ENCODE measurements around the gene OR5H1. TPM values are rescaled to one million over a fixed set of nuclear protein-coding genes. Genes with fewer than 3 reads are reported as not detected.
"Not testable (repeated sequence)": the region's sequence is repeated elsewhere in the genome, so short reads cannot be mapped to it uniquely, and the experiment has no call there.

Gene OR5H1
- polyA plus RNA-seq, 1 experiment: not detected

DNA sequence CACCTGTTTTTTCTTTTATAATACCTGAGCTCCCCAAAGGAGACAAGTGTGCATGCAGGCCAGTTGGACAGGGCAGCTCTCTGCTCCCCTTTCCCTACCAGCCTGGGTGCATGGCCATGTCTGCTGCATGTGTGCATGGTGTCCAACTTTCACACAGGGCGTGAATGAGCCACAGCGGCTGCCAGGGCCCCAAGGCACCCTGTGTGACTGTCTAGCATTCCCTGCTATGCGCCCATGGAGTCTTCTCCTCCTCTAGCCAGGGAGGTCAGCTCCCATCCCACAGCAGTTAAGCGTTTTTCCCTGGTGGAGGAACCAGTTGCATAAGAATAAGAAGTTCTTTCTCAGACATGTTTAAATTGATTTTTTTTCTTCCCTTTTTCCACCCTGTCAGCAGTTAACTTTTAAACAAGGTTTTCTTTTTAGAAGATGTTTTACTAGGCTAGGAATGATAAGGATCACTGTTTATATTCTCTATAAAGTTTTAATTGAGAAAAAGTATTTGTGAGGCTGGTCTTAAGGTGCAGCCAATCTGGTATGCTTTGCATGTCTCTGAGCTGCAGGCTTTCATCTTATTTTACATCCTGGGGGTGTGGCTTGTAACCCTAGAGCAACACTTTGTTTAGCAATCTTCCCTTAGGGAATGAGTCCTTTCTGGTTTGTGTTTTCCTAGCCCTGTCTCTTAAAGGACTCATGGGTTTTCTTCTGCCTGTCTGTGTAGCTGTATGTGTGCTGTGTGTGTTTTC lies 20.5 kb upstream of the OR5H1 start:
- H3K4me3 ChIP-seq (ENCODE audit: low read depth, low read length): no peak overlapping the region
- no peaks in the 10 kb centered on the region for H3K27me3 ChIP-seq (ENCODE audit: control insufficient read depth, insufficient read depth, low read length)
- DNase-seq (ENCODE audit: low read depth, low spot score): no peak
- H3K9me3 ChIP-seq (ENCODE audit: control insufficient read depth, insufficient read depth, low read length): peaks cover 8% of the 10 kb centered on the region; the same call in 1 of the 2 replicates
- POLR2A ChIA-PET: no interaction called here
- no peak overlapping the region for H3K27ac ChIP-seq (ENCODE audit: low read depth, low read length)
- TF ChIP-seq, protein P1, sequence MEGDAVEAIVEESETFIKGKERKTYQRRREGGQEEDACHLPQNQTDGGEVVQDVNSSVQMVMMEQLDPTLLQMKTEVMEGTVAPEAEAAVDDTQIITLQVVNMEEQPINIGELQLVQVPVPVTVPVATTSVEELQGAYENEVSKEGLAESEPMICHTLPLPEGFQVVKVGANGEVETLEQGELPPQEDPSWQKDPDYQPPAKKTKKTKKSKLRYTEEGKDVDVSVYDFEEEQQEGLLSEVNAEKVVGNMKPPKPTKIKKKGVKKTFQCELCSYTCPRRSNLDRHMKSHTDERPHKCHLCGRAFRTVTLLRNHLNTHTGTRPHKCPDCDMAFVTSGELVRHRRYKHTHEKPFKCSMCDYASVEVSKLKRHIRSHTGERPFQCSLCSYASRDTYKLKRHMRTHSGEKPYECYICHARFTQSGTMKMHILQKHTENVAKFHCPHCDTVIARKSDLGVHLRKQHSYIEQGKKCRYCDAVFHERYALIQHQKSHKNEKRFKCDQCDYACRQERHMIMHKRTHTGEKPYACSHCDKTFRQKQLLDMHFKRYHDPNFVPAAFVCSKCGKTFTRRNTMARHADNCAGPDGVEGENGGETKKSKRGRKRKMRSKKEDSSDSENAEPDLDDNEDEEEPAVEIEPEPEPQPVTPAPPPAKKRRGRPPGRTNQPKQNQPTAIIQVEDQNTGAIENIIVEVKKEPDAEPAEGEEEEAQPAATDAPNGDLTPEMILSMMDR (IDR thresholded peaks at IDR 0.05; ENCODE audit: low read depth, low read length): no peak
- CTCF ChIA-PET: no interaction called here

GRCh38 chr3:98110550-98110908 lies 20.0 kb upstream of the OR5H1 start:
- CTCF ChIA-PET: no interaction called here
- POLR2A ChIA-PET: no interaction called here
- no peak for DNase-seq (ENCODE audit: low read depth, low spot score)

DNA sequence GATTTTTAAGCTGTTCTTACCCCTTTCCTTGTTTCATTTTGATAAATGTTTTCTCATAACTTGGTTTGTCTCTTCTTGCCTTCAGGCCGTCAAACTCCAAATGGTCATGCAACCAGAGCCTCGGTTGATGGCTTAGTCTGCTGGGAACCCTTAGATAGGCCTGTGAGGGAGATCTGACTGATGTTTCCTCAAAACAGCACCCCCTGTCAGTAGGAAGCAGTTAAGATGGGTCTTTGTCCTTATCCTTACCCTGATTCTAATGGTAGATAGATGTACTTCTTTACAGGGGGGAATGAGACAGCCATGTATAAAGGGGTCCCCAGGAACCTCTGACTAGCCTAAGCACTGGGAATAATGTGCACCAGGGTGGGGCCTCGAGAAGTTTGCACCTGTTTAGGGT lies 16.3 kb upstream of the OR5H1 start:
- DNase-seq (ENCODE audit: low read depth, low spot score): no peak
- H3K27me3 ChIP-seq (ENCODE audit: control insufficient read depth, insufficient read depth, low read length): no peaks in the 10 kb centered on the region
- POLR2A ChIA-PET: no interaction called here
- peaks cover 8% of the 10 kb centered on the region; the same call in 1 of the 2 replicates for H3K9me3 ChIP-seq (ENCODE audit: control insufficient read depth, insufficient read depth, low read length)
- CTCF ChIA-PET: no interaction called here
- no peak overlapping the region for H3K4me3 ChIP-seq (ENCODE audit: low read depth, low read length)
- TF ChIP-seq, protein P1 (IDR thresholded peaks at IDR 0.05; ENCODE audit: low read depth, low read length): no peak
- no peak overlapping the region for H3K27ac ChIP-seq (ENCODE audit: low read depth, low read length)

More at GRCh38 chr3:98110550-98110908, 20.0 kb upstream of the OR5H1 start:
- no peak overlapping the region for H3K27ac ChIP-seq (ENCODE audit: low read depth, low read length)
- H3K4me3 ChIP-seq (ENCODE audit: low read depth, low read length): no peak overlapping the region
- TF ChIP-seq, protein P1 (IDR thresholded peaks at IDR 0.05; ENCODE audit: low read depth, low read length): no peak
- H3K27me3 ChIP-seq (ENCODE audit: control insufficient read depth, insufficient read depth, low read length): no peaks in the 10 kb centered on the region
- peaks cover 8% of the 10 kb centered on the region; the same call in 1 of the 2 replicates for H3K9me3 ChIP-seq (ENCODE audit: control insufficient read depth, insufficient read depth, low read length)

DNA sequence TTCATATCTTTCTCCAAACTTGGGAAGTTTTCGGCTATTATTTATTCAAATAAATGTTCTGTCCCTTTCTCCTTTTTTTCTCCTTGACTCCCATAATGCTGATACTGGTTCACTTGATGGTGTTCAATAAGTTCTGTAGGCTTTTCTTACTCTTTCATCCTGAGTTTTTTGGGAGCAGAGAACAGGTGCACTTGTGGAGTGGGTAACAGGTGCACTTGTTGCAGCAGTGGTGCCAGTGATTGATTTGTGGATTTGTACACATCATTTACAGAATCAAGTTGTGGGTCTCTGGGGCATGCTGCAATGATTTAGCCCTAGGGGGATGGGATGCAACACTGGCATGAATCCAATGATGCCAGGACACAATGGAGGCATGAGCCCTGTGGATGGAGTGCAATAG lies 14.8 kb upstream of the OR5H1 start:
- CTCF ChIA-PET: no interaction called here
- H3K27ac ChIP-seq (ENCODE audit: low read depth, low read length): no peak overlapping the region
- H3K9me3 ChIP-seq (ENCODE audit: control insufficient read depth, insufficient read depth, low read length): 0 out of 2 replicates have a peak, but pooled peaks cover 3% of the 10 kb centered on the region
- DNase-seq (ENCODE audit: low read depth, low spot score): no peak
- no peaks in the 10 kb centered on the region for H3K27me3 ChIP-seq (ENCODE audit: control insufficient read depth, insufficient read depth, low read length)
- TF ChIP-seq, protein P1 (IDR thresholded peaks at IDR 0.05; ENCODE audit: low read depth, low read length): no peak
- POLR2A ChIA-PET: no interaction called here
- no peak overlapping the region for H3K4me3 ChIP-seq (ENCODE audit: low read depth, low read length)

- ChIA-PET CTCF (no interaction called here), POLR2A (no interaction called here)
- Histone ChIP-seq H3K4me3 (ENCODE audit: low read depth, low read length) (no peak overlapping the region), H3K9me3 (ENCODE audit: control insufficient read depth, insufficient read depth, low read length) (no peaks in the 10 kb centered on the region), H3K27ac (ENCODE audit: low read depth, low read length) (no peak overlapping the region), H3K27me3 (ENCODE audit: control insufficient read depth, insufficient read depth, low read length) (no peaks in the 10 kb centered on the region)
- TF ChIP-seq, protein P1 (IDR thresholded peaks at IDR 0.05; ENCODE audit: low read depth, low read length): no peak
- no peak for DNase-seq (ENCODE audit: low read depth, low spot score)
These were observed 6.1 kb downstream of the OR5H1 start for GRCh38 chr3:98136631-98137030.

DNA sequence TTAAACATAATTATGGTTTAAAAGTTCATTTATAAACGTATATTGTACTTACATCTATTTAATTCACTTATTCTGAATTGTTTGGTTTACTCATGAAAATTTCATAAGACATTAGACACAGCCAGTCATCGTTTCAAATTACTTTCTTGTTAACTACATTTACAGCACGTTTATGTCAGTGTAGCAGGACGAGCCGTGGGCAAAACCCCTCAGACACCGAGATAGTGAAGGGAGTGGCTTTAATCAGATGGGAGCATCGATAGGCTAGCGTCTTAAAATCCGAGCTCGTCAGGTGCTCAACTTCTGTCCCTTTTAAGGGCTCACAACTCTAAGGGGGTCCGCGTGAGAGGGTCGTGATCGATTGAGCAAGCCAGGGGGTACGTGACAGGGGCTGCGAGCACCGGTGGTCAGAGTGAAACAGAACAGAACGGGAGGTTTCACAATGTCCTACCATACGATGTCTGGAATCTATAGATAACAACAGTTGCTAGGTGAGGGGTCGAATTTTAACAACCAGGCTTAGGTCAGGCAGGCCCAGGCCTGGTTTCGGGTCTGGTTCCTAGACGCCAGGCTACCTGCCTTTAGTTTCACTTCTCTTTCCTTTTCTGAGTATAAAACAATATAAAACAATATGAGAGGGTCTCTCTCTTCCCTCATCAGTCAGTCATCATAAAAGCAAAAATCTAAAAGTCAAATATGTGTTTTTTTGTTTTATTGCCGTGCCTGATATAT lies 7.5 kb downstream of the OR5H1 start:
- H3K27ac ChIP-seq (ENCODE audit: low read depth, low read length); H3K9me3 ChIP-seq (ENCODE audit: control insufficient read depth, insufficient read depth, low read length); H3K4me3 ChIP-seq (ENCODE audit: low read depth, low read length); H3K27me3 ChIP-seq (ENCODE audit: control insufficient read depth, insufficient read depth, low read length); POLR2A ChIA-PET; CTCF ChIA-PET; DNase-seq (ENCODE audit: low read depth, low spot score): not testable (repeated sequence)

All from AG04450 (cell line).